K562 (cell line): ENCODE measurements around the gene ZKSCAN5. TPM values are rescaled to one million over a fixed set of nuclear protein-coding genes. Genes with fewer than 3 reads are reported as not detected.

Source experiments
- ATF6 ChIP-seq: sonication (generic); formaldehyde crosslinking; IDR thresholded peaks from 2 replicates; pipeline ENCODE4 v1.4.0; 2020; ENCODE audit warnings: mild to moderate bottlenecking, missing genetic modification reagents
- BRF1 ChIP-seq: IDR thresholded peaks from 3 replicates; pipeline ENCODE4 v1.6.1; 2011; ENCODE audit warnings: borderline replicate concordance, mild to moderate bottlenecking; ENCODE audit not compliant: insufficient read length; ENCODE audit errors: extremely low read depth
- BRF2 ChIP-seq: IDR thresholded peaks from 3 replicates; pipeline ENCODE4 v1.6.1; 2011; ENCODE audit warnings: borderline replicate concordance, mild to moderate bottlenecking; ENCODE audit not compliant: insufficient read length, insufficient read depth
- E2F8 ChIP-seq: fragments of 450-650 bp; IDR thresholded peaks from 2 replicates; pipeline ENCODE4 v1.7.1; 2018; ENCODE audit warnings: mild to moderate bottlenecking, low read depth; ENCODE audit not compliant: partially characterized antibody
- ELF2 ChIP-seq: fragments of 250-450 bp; sonication (Bioruptor Pico); IDR thresholded peaks from 2 replicates; pipeline ENCODE4 v1.5.0; 2021; ENCODE audit warnings: mild to moderate bottlenecking
- ELK3 ChIP-seq: fragments of 450-650 bp; formaldehyde crosslinking; IDR thresholded peaks from 2 replicates; pipeline ENCODE4 v1.4.0; 2020; ENCODE audit warnings: mild to moderate bottlenecking
- ETV5 ChIP-seq: sonication (generic); formaldehyde crosslinking; IDR thresholded peaks from 2 replicates; pipeline ENCODE4 v1.4.0; 2020; ENCODE audit warnings: low read depth, mild to moderate bottlenecking, missing genetic modification reagents
- IRF1 ChIP-seq: sonication (generic); formaldehyde crosslinking; IDR thresholded peaks from 2 replicates; pipeline ENCODE4 v1.8.0; 2022; ENCODE audit warnings: missing genetic modification reagents, mild to moderate bottlenecking, borderline replicate concordance
- MAFF ChIP-seq: IDR thresholded peaks from 2 replicates; pipeline ENCODE4 v1.6.1; 2012; ENCODE audit warnings: low read length, improper control_type of control experiment
- NR2C1 ChIP-seq, 2 experiments: fragments of 450-650 bp; IDR thresholded peaks; 2 replicates each; pipeline ENCODE4 v1.6.1; 2017; ENCODE audit warnings: mild to moderate bottlenecking in 2 of 2, antibody characterized with exemption in 1 of 2, inconsistent platforms in 1 of 2, missing compliant biosample characterization in 1 of 2, missing genetic modification characterization in 1 of 2
- THAP12 ChIP-seq: fragments of 250-450 bp; sonication (Bioruptor Pico); IDR thresholded peaks from 2 replicates; pipeline ENCODE4 v1.9.0; 2021; ENCODE audit warnings: mild to moderate bottlenecking, inconsistent platforms
- ZHX1 ChIP-seq: fragments of 150-350 bp; conservative IDR thresholded peaks from 2 replicates; pipeline ENCODE4 v1.6.1; 2014; ENCODE audit warnings: low read length
- polyA plus RNA-seq, 8 experiments: library from polyadenylated mRNA; depleted of rRNA in 4 of 8; stranded (reverse) in 5 of 8; unstranded in 3 of 8; fragments of >200 nt; fragmentation: Nextera tagmentation in 2 of 8; fragmentation: Illumina TruSeq in 1 of 8; extraction: Ambion mirVana in 2 of 8; extraction: Trizol in 1 of 8; gene quantifications; 2 replicates each; pipeline versions ENCODE4 v1.2.1 to v1.2.3, GENCODE V29; 2011 to 2014; ENCODE audit warnings: inconsistent platforms in 1 of 8, missing spikeins in 1 of 8
- total RNA-seq, 7 experiments: library from RNA; depleted of rRNA in 6 of 7; stranded (reverse); fragments of >200 nt in 6 of 7; fragmentation: Illumina TruSeq in 2 of 7; extraction: Trizol in 2 of 7; gene quantifications; 2 replicates each; pipeline versions ENCODE4 v1.2.1 to v1.2.3, GENCODE V29; 2011 to 2021; ENCODE audit warnings: low replicate concordance in 1 of 7

Gene ZKSCAN5
- total and polyA plus RNA-seq, 9 of the 15 experiments (the other 6 are each of a cell fraction or from before 2014, with no cell fraction given) = 4.2 to 19.0 (median 15.0) TPM

- peak; percentile 100 for TF ChIP-seq THAP12 (CRISPR knock-in tag)
- no peak for TF ChIP-seq ELK3 (CRISPR knock-in tag)
- no peak for TF ChIP-seq MAFF
- TF ChIP-seq ETV5 = peak; percentile 89
- peak; percentile 99 for TF ChIP-seq ELF2 (CRISPR knock-in tag)
- no peak for TF ChIP-seq IRF1 (CRISPR knock-in tag)
- TF ChIP-seq BRF2 = no peak
- no peak for TF ChIP-seq BRF1
- peak; percentile 90 for TF ChIP-seq E2F8
- peak; percentile 82; the same call in 1 of the 2 replicates for TF ChIP-seq ZHX1
- peak; percentile 20; the same call in 1 of the 2 replicates for TF ChIP-seq ATF6 (CRISPR knock-in tag)
- peak; percentile 97 for TF ChIP-seq NR2C1 (IDR thresholded peaks at IDR 0.05)
- TF ChIP-seq NR2C1 (tag; IDR thresholded peaks at IDR 0.05) = peak; percentile 97
These were observed at the start of gene ZKSCAN5 (continued) for GRCh38 chr7:99504603-99505323.
